Nephron progenitor cell (in vitro differentiated cells): ENCODE data around the gene FITM2.
"Not testable (repeated sequence)": the region's sequence is repeated elsewhere in the genome, so short reads cannot be mapped to it uniquely, and the experiment has no call there.

Experiments
- DNase-seq: peaks from one replicate; pipeline ENCODE4 v3.0.0; 2021
- H3K27ac Mint-ChIP-seq: 2 replicates; pipeline ENCODE4 v1.8.0; 2021; ENCODE audit warnings: mild to moderate bottlenecking, moderate library complexity, mixed read lengths
- H3K27me3 Mint-ChIP-seq: 2 replicates; pipeline ENCODE4 v1.8.0; 2021; ENCODE audit warnings: mild to moderate bottlenecking, low read depth, mixed read lengths; ENCODE audit not compliant: poor library complexity
- H3K36me3 Mint-ChIP-seq: 2 replicates; pipeline ENCODE4 v1.8.0; 2021; ENCODE audit warnings: low read depth, mixed read lengths
- H3K4me1 Mint-ChIP-seq: 2 replicates; pipeline ENCODE4 v1.8.0; 2021; ENCODE audit warnings: mixed read lengths
- H3K4me3 Mint-ChIP-seq: 2 replicates; pipeline ENCODE4 v1.8.0; 2021; ENCODE audit warnings: mild to moderate bottlenecking, moderate library complexity, mixed read lengths
- H3K9me3 Mint-ChIP-seq: 2 replicates; pipeline ENCODE4 v1.8.0; 2021; ENCODE audit warnings: mild to moderate bottlenecking, moderate library complexity, mixed read lengths
- TF ChIP-seq, protein P1 (sequence below): fragments of 200-600 bp; sonication (generic); IDR thresholded peaks from 2 replicates; pipeline ENCODE4 v1.5.0; 2021; ENCODE audit warnings: antibody characterized with exemption

The FITM2 gene

DNA sequence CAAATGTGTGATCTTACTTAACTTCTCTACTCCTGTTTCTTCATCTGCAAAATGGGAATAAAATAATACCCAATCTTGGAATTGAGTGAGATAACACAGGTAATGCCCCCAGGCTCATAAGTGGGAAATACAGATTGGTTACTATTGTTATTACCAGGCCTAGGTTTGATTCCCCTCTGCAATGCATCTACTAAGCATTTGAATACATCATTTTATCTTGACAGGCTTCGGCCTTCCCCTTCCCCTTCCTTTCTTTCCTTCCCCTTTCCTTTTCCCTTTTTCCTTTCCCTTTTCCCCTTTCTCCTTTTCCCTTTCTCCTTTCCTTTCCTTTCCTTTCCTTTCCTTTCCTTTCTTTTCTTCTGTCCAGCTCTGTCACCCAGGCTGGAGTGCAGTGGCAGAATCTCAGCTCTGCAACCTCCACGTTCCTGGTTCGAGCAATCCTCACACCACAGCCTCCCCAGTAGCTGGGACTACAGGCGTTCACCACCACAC lies 37.2 kb upstream of the FITM2 start:
- H3K4me1 Mint-ChIP-seq: peaks cover 15% of the 10 kb centered on the region
- DNase-seq: no peak
- H3K4me3 Mint-ChIP-seq: no peak overlapping the region
- TF ChIP-seq, protein P1, sequence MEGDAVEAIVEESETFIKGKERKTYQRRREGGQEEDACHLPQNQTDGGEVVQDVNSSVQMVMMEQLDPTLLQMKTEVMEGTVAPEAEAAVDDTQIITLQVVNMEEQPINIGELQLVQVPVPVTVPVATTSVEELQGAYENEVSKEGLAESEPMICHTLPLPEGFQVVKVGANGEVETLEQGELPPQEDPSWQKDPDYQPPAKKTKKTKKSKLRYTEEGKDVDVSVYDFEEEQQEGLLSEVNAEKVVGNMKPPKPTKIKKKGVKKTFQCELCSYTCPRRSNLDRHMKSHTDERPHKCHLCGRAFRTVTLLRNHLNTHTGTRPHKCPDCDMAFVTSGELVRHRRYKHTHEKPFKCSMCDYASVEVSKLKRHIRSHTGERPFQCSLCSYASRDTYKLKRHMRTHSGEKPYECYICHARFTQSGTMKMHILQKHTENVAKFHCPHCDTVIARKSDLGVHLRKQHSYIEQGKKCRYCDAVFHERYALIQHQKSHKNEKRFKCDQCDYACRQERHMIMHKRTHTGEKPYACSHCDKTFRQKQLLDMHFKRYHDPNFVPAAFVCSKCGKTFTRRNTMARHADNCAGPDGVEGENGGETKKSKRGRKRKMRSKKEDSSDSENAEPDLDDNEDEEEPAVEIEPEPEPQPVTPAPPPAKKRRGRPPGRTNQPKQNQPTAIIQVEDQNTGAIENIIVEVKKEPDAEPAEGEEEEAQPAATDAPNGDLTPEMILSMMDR: no peak
- no peaks in the 10 kb centered on the region for H3K27me3 Mint-ChIP-seq
- no peaks in the 10 kb centered on the region for H3K36me3 Mint-ChIP-seq
- H3K27ac Mint-ChIP-seq: peak overlapping the region; percentile 74
- H3K9me3 Mint-ChIP-seq: no peaks in the 10 kb centered on the region

DNA sequence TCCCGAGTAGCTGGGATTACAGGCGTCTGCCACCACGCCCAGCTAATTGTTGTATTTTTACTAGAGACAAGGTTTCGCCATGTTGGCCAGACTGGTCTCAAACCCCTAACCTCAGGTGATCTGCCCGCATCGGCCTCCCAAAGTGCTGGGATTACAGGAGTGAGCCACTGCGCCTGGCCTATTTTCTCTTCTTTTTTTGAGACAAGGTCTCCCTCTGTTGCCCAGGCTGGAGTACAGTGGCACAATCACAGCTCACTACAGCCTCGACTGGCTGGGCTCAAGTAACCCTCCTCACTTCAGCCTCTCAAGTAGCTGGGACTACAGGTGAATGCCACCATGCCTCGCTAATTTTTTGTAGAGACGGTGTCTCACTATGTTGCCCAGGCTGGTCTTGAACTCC lies 34.9 kb upstream of the FITM2 start:
- not testable (repeated sequence) for H3K4me3 Mint-ChIP-seq, H3K27me3 Mint-ChIP-seq, H3K9me3 Mint-ChIP-seq, H3K36me3 Mint-ChIP-seq, H3K27ac Mint-ChIP-seq, DNase-seq
- peaks cover 22% of the 10 kb centered on the region for H3K4me1 Mint-ChIP-seq

DNA sequence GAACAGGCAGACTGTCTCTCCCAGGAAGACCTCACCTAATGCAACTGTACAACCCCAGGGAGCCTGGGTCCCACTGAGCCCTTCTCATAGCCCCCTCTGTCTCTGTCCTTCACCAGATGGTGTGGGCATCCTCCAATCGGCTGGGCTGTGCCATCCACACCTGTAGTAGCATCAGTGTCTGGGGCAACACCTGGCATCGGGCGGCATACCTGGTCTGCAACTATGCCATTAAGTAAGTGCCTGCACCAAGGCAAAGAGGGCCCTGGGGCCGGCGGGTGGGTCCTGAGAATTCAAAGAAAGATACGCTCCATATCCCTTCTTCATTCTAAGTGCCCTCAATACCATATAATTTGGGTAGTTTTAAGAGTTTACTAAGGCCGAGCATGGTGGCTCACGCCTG lies 34.1 kb upstream of the FITM2 start:
- H3K4me3 Mint-ChIP-seq: no peak overlapping the region
- no peaks in the 10 kb centered on the region for H3K36me3 Mint-ChIP-seq
- TF ChIP-seq, protein P1: no peak
- peaks cover 22% of the 10 kb centered on the region for H3K4me1 Mint-ChIP-seq
- H3K27me3 Mint-ChIP-seq: no peaks in the 10 kb centered on the region
- no peak overlapping the region for H3K27ac Mint-ChIP-seq
- DNase-seq: no peak
- H3K9me3 Mint-ChIP-seq: no peaks in the 10 kb centered on the region

DNA sequence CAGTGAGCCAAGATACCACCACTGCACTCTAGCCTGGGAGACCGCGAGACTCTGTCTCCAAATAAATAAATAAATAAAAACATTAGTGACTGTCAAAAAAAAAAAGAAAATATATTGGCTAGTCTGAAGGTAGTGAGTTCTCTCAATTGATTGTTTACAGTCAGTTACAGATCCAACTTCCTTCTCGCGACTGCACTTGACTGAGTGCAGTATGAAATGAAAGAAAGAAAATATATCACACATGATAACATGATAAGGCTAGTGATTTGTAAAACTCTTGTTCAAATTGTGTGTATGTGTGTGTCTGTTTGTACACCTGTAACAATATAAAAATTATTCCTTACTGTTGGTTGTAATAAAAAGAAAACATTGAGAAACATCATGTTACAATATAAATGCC lies 33.7 kb upstream of the FITM2 start:
- Mint-ChIP-seq H3K9me3 (no peaks in the 10 kb centered on the region), H3K27ac (no peak overlapping the region), H3K4me1 (peaks cover 22% of the 10 kb centered on the region), H3K36me3 (no peaks in the 10 kb centered on the region), H3K4me3 (no peak overlapping the region), H3K27me3 (no peaks in the 10 kb centered on the region)
- DNase-seq: no peak
- TF ChIP-seq, protein P1: no peak

DNA sequence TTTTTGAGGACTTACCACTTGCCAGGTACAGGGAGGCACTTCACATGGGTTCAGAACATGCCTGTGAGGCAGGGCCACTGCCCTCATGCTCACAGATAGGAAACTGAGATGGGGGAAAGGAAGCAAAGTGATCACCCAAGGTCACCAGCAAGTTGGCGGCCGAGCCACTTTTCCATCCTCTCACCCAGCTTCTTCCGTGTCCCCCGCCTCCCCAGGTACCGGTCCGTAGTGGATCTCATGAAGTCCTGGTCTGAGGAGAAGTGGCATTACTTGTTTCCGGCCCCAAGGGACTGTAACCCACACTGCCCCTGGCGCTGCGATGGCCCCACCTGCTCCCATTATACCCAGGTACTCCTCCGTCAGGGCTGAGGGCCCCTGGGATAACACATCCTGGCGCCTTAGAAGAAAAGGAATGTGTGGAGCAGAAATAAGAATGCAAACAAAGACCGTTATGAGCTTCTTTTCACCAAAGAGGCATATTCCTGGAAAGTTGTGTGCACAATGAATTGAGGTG lies 32.2 kb upstream of the FITM2 start:
- Mint-ChIP-seq H3K9me3 (no peaks in the 10 kb centered on the region), H3K4me1 (peaks cover 22% of the 10 kb centered on the region), H3K4me3 (no peak overlapping the region), H3K36me3 (no peaks in the 10 kb centered on the region), H3K27me3 (peaks cover 2% of the 10 kb centered on the region), H3K27ac (no peak overlapping the region)
- DNase-seq: no peak
- TF ChIP-seq, protein P1: no peak

DNA sequence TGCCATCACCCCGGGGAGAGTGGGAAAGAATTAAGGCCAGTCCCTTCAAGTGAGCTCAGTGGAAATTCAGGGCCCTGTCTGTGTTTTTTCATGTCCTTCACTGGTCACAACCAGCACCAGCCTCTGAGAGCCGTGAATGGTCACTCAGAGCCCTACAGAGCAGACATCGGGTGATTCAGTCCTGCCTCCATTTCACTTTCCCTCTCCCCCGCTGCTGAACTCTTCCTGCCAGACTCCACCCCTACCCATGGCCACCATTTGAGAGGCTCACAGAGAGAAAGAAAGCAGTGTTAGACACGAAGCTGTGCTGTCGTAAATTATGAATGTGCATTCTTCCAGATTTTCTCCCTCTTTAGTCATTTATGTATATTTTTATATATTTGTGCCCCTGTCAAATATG lies 31.2 kb upstream of the FITM2 start:
- TF ChIP-seq, protein P1: no peak
- H3K4me1 Mint-ChIP-seq: peaks cover 22% of the 10 kb centered on the region
- peak overlapping the region; percentile 62 for H3K27ac Mint-ChIP-seq
- H3K27me3 Mint-ChIP-seq: peaks cover 4% of the 10 kb centered on the region
- no peaks in the 10 kb centered on the region for H3K36me3 Mint-ChIP-seq
- DNase-seq: no peak
- no peak overlapping the region for H3K4me3 Mint-ChIP-seq
- no peaks in the 10 kb centered on the region for H3K9me3 Mint-ChIP-seq
